ENCODE data around the gene GBE1. TPM values are rescaled to one million over a fixed set of nuclear protein-coding genes. Genes with fewer than 3 reads are reported as not detected.
"Not testable (repeated sequence)": the region's sequence is repeated elsewhere in the genome, so short reads cannot be mapped to it uniquely, and the experiment has no call there.

GBE1 gene
- polyA plus RNA-seq, 3 donors: 7.7 to 21.7 (median 19.1) TPM

DNA sequence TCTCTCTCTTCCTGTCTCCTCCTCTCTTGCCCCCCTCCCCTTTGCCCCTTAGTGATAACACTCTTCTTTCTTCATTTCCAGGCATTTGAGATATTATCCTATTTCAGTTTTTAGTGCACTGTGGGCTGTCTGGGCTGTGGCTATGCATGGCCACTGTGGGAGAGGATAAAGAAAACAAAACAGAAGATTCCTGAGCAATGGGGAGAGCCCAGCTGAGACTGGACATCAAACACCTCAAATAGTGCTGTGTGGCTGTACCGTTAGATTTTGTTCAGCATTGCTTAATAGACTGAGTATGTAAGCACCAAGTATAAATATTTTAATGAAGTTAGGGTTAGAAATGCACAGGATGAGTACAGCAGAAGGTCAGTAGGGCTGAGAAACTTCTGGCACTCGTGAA is 7.9 kb upstream of the GBE1 start:
- WGBS (ENCODE audit: insufficient coverage): 100% methylated on average over 1 of the region's 2 CpGs
- H3K9me3 ChIP-seq (replicated peaks in 1 of 2; ENCODE audit: control insufficient read depth in 1 of 2, insufficient read depth in 1 of 2, low read length in 2 of 2): peaks cover 0 to 4% of the 10 kb centered on the region in 2 donors
- H3K79me2 ChIP-seq (ENCODE audit: insufficient read depth, low read length): no peaks in the 10 kb centered on the region
- H3K4me1 ChIP-seq (ENCODE audit: control insufficient read depth in 1 of 2, insufficient read depth in 2 of 2, low read length in 2 of 2): no peaks in the 10 kb centered on the region
- H3K4me3 ChIP-seq (replicated peaks in 1 of 3; ENCODE audit: low read depth in 2 of 3, low read length in 3 of 3): no peak overlapping the region
- Mint-ChIP-seq H3K27me3 (ENCODE audit: low read depth in 3 of 3) (peaks cover 0 to 2% (median under 1%) of the 10 kb centered on the region in 3 donors), H3K27ac (no peak overlapping the region), H3K4me3 (no peak overlapping the region), H3K4me1 (peaks cover 5% of the 10 kb centered on the region), H3K36me3 (no peaks in the 10 kb centered on the region), H3K9me3 (peaks cover 0 to 10% (median 3%) of the 10 kb centered on the region in 7 donors)
- no peak overlapping the region for H2AFZ ChIP-seq (ENCODE audit: insufficient read depth, low read depth, low read length, poor library complexity, severe bottlenecking)
- H3K4me2 ChIP-seq (replicated peaks; ENCODE audit: extremely low read depth, low read length, poor library complexity, severe bottlenecking): no peak overlapping the region
- H4K20me1 ChIP-seq (ENCODE audit: insufficient read depth, low read length): no peaks in the 10 kb centered on the region
- H3K9ac ChIP-seq (ENCODE audit: insufficient read depth, low read length, poor library complexity, severe bottlenecking): no peak overlapping the region
- no peak overlapping the region for H3K27ac ChIP-seq (ENCODE audit: low read depth in 1 of 2, low read length in 2 of 2)
- no peaks in the 10 kb centered on the region for H3K27me3 ChIP-seq (ENCODE audit: control insufficient read depth in 2 of 2, insufficient read depth in 2 of 2, low read length in 2 of 2)
- TF ChIP-seq, protein P1, sequence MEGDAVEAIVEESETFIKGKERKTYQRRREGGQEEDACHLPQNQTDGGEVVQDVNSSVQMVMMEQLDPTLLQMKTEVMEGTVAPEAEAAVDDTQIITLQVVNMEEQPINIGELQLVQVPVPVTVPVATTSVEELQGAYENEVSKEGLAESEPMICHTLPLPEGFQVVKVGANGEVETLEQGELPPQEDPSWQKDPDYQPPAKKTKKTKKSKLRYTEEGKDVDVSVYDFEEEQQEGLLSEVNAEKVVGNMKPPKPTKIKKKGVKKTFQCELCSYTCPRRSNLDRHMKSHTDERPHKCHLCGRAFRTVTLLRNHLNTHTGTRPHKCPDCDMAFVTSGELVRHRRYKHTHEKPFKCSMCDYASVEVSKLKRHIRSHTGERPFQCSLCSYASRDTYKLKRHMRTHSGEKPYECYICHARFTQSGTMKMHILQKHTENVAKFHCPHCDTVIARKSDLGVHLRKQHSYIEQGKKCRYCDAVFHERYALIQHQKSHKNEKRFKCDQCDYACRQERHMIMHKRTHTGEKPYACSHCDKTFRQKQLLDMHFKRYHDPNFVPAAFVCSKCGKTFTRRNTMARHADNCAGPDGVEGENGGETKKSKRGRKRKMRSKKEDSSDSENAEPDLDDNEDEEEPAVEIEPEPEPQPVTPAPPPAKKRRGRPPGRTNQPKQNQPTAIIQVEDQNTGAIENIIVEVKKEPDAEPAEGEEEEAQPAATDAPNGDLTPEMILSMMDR (IDR thresholded peaks at IDR 0.05): no peak
- H3K36me3 ChIP-seq (replicated peaks in 1 of 2; ENCODE audit: control insufficient read depth in 1 of 2, insufficient read depth in 2 of 2, low read length in 2 of 2): no peaks in the 10 kb centered on the region
- no peak for DNase-seq
- intact Hi-C loops (cut with micrococcal nuclease): no loop called here

DNA sequence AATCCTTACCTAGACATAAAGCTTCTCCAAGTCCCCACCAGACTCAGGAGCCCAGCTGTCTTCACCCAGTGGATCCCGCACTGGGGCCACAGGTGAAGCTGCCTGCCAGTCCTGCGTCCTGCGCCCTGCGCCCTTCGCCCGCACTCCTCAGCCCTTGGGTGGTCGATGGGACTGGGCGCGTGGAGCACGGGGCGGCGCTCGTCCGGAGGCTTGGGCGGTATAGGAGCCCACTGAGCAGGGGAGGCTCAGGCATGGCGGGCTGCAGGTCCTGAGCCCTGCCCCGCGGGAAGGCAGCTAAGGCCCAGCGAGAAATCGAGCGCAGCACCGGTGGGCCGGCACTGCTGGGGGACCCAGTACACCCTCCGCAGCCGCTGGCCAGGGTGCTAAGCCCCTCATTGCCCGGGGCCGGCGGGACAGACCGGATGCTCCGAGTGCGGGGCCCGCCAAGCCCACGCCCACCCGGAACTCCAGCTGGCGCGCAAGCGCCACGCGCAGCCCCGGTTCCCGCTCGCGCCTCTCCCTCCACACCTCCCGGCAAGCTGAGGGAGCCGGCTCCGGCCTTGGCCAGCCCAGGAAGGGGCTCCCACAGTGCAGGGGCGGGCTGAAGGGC is 5.9 kb upstream of the GBE1 start:
- H3K36me3 ChIP-seq (replicated peaks in 1 of 2; ENCODE audit: control insufficient read depth in 1 of 2, insufficient read depth in 2 of 2, low read length in 2 of 2); H3K4me1 ChIP-seq (ENCODE audit: control insufficient read depth in 1 of 2, insufficient read depth in 2 of 2, low read length in 2 of 2); H3K79me2 ChIP-seq (ENCODE audit: insufficient read depth, low read length); H3K4me3 Mint-ChIP-seq; H3K27me3 Mint-ChIP-seq (ENCODE audit: low read depth in 3 of 3); H2AFZ ChIP-seq (ENCODE audit: insufficient read depth, low read depth, low read length, poor library complexity, severe bottlenecking); H3K4me3 ChIP-seq (replicated peaks in 1 of 3; ENCODE audit: low read depth in 2 of 3, low read length in 3 of 3); H3K9me3 ChIP-seq (replicated peaks in 1 of 2; ENCODE audit: control insufficient read depth in 1 of 2, insufficient read depth in 1 of 2, low read length in 2 of 2); H3K9ac ChIP-seq (ENCODE audit: insufficient read depth, low read length, poor library complexity, severe bottlenecking); H3K27ac Mint-ChIP-seq; H4K20me1 ChIP-seq (ENCODE audit: insufficient read depth, low read length); DNase-seq; H3K27me3 ChIP-seq (ENCODE audit: control insufficient read depth in 2 of 2, insufficient read depth in 2 of 2, low read length in 2 of 2); intact Hi-C loops (cut with micrococcal nuclease); H3K36me3 Mint-ChIP-seq; H3K27ac ChIP-seq (ENCODE audit: low read depth in 1 of 2, low read length in 2 of 2); H3K4me2 ChIP-seq (replicated peaks; ENCODE audit: extremely low read depth, low read length, poor library complexity, severe bottlenecking): not testable (repeated sequence)
- Mint-ChIP-seq H3K9me3 (peaks cover 0 to 10% (median 3%) of the 10 kb centered on the region in 7 donors), H3K4me1 (peaks cover 10% of the 10 kb centered on the region)
- WGBS (ENCODE audit: insufficient coverage): 98% methylated on average over 39 of the region's 47 CpGs

Data from CD14-positive monocyte (primary cell).